HG02840 (cell line): ENCODE results near the gene GSG1L.

Experiments used
- ATAC-seq: cut with Tn5 transposase; IDR thresholded peaks from one replicate; pipeline ENCODE4 v1.9.1; 2021; ENCODE audit warnings: mild to moderate bottlenecking, moderate library complexity, moderate number of reproducible peaks; ENCODE audit not compliant: unreplicated experiment, low FRiP score

The GSG1L gene

DNA sequence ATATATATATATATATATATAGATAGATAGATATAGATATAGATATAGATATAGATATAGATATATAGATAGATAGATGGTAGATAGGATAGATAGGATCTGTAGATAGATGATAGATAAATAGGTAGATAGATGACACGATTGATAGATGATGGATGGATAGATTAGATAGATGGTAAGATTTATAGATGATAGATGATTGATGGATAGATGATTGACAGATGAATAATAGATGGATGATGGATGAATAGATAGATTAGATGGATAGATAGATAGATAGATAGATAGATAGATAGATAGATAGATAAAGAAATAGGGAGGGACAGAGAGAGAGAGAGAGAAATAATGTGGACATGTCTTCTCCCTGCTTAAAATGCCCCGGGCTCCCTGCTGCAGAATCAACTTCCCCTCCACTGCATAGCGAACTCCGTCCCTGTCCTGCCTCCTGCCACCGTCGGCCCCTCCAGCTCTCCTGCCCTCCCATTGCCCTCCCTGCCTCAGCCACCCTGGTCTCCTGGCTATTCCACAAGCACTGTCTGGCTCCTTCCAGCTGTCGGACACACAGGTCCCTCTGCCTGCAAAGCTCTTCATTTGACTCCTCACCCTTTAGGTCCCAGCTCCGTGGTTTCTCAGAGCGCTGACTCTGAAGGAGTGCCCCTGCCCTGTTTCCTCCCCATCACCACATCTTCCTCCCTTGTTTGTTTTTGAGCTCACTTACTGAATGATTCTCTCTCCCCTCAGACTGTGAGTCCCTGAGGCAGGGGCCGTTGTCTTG lies 259.6 kb downstream of the GSG1L start:
- no peak for ATAC-seq

DNA sequence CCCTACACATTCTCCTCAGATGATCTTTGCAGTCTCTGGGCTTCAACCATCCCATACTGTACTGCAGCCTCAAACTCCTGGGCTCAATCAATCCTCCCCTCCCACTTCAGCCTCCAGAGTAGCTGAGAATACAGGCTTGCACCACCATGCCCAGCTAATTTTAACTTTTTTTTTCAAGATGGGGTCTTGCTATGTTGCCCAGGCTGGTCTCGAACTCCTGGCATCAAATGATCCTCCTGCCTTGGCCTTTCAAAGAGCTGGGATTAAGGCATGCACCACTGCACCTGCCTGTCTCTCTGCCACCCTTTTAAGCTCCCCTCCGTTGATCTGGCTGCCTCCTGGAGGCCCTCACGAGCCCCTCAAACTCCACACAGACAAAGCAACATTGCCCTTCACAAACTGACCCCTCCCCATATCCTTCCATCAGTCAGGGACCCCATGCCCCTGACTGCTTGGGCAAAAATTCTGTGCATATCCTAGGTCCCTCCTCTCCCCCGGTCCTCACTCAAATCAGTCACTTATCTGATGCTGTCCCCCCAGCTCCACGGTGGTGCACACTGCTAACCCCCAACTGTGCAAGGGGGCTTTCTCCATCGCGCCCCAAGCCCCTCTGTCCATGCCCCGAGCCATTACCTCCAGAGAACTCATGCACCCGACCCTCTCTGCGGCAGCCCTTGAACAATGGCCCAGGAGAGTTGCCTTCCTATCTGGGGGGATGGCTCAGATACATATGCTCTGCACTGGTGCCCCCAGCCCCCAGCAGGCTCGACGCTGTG lies 260.7 kb downstream of the GSG1L start:
- ATAC-seq = no peak

GRCh38 chr16:27801289-27801945 lies 262.1 kb downstream of the GSG1L start:
- no peak for ATAC-seq

- no peak for ATAC-seq
These were observed 262.7 kb downstream of the GSG1L start for GRCh38 chr16:27800817-27801216.

DNA sequence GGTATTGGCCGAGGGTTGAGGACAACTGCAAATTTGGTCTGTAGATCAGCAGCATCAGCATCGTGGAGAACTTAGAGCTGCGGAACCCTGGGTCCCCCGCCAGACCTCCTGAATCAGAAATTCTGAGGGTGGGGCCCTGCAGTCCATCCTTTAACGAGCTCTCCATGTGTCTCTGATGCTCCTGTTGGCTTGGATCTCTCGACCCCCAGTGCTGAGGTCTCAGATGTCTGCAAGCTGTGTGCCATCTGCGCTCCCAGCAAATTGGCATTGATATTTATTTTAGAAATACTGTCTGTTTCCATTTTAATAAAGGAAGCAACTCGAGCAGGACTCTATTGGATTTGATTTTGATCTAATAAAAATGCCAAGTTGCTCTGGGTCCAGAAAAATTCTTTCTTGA lies 263.6 kb downstream of the GSG1L start:
- ATAC-seq = no peak

DNA sequence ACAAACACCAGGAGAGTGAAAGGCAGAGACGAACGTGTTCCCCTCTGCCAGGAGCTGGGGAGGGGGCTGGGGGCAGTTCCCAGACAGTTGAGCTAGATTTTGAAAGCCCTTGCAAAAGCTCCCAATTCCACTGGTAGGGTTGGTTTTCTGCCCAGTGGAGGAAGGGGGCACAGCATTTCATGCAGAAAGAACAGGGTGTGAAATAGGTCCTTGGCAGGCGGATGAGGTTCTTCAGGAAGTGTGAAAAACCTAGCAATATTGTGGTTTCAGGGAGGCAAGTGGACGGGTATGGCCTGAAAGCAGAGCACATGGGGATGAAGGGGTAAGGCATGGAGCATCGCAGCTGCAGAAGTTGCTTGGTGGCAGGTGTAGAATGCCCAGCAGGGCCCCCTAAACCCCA lies 265.3 kb downstream of the GSG1L start:
- no peak for ATAC-seq

- ATAC-seq = no peak
These were observed 267.4 kb downstream of the GSG1L start for GRCh38 chr16:27795992-27796614.

- ATAC-seq = no peak
These were observed 270.3 kb downstream of the GSG1L start for GRCh38 chr16:27793249-27793622.

- no peak for ATAC-seq
These were observed 270.8 kb downstream of the GSG1L start for GRCh38 chr16:27792486-27793248.

DNA sequence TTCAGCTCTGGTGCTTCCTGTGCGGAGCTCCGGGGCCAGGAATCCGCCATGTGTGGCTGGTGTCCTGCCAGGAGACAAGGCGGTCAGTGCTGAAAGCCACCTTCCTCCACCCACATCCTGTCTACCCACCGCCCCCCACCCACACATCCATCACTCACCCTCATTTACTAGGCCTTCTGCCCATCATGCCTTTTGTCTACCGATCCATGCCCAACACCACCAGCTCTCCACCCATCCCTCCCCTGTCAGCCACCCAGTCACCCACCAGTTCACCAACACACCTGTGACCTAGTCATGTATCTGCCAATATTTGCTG lies 272.2 kb downstream of the GSG1L start:
- ATAC-seq = no peak

DNA sequence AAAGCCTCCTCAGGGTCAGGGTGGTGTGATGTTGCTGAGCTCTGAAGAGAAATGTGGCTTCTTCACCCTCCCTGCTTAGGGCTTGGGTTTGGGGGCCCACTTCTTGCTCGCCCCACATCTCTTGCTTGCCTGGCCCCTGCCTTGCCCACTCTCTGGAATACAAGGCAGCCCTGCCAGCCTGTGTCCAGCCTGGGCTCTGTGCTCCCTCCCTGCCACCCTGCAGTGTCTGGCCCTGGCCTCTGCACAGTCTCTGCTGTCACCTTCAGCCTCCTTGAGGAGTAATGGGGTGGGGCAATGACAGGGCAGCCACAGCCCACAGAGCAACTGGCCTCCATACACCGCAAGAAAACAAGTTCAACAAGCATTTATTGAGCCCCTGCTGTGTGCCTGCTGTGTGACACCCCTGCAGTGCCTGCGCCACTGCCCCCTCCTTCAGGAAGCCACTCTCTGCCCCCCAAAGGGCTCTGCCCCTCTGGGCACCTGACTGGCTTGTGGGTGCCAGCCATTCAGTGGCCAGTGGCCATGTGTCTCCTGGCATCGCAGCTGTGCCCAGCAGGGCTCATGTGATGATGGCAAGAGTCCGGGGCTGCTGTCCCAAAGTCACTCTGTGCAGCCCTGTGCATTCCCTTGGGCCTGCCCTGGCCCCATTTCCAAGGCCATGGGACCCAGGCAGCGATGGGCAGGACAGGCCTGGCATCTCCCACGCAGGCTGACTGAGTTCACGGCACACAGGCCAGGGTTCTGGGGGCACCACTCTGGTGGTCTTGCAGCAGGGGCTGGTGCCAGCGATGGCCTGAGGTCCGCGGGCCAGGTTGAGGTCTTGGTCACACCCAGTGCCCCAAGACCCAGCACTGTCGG lies 272.7 kb downstream of the GSG1L start:
- ATAC-seq = no peak

DNA sequence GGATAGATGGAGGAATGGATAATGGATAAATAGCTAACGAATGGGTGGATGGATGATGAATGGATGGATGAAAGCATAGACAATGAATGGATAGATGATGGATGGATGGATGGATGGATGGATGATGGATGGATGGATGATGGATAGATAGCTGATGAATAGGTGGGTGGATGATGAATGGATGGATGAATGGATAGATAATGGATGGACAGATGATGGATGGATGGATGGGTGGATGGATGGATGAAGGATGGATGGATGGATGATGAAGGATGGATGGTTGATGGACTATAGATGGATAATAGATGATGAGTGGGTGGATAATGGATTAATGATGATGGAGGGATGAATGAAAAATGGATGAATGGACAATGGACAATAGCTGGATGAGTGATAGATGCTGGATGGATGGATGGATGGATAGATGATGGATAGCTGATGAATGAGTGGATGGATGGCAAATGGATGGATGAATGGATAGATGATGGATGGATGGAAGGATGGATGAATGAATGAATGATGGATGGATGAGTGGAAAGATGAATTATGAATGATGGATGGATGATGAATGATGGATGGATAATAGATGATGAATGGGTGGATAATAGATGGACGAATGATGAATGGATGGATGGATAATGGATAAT lies 273.8 kb downstream of the GSG1L start:
- ATAC-seq = no peak

DNA sequence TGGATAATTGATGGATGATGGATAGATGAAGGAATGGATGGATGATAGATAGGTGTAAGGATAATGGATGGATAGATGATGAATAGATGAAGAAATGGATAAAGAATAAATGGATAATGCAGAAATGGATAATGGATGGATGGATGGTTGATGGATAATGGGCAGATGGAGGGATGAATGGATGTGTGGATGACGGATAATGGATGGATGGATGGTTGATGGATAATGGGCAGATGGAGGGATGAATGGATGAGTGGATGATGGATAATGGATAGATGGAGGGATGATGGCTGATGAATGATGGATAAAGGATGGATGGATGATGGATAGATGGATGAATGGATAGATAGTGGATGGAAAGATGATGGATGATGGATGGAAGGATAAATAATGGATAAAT lies 274.4 kb downstream of the GSG1L start:
- no peak for ATAC-seq

DNA sequence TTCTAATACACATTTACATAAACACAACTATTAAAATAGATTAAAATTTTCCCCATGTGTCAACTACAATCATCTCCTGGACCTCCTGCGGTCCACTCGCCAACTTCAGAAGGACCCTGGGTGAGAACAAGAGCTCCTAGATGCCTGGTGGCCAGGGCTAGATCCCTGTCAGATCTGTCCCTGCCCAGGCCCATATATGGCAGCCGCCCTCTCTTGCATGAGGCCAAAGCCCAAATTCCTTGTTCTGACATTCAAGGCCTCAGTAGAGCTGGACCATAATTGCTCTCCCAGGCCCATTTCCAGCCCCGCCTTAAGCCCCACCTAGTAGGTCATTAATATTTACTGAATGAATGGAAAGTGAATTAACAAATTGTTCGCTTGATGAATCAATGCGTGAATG lies 275.8 kb downstream of the GSG1L start:
- no peak for ATAC-seq

- no peak for ATAC-seq
These were observed 276.4 kb downstream of the GSG1L start for GRCh38 chr16:27786923-27787625.

DNA sequence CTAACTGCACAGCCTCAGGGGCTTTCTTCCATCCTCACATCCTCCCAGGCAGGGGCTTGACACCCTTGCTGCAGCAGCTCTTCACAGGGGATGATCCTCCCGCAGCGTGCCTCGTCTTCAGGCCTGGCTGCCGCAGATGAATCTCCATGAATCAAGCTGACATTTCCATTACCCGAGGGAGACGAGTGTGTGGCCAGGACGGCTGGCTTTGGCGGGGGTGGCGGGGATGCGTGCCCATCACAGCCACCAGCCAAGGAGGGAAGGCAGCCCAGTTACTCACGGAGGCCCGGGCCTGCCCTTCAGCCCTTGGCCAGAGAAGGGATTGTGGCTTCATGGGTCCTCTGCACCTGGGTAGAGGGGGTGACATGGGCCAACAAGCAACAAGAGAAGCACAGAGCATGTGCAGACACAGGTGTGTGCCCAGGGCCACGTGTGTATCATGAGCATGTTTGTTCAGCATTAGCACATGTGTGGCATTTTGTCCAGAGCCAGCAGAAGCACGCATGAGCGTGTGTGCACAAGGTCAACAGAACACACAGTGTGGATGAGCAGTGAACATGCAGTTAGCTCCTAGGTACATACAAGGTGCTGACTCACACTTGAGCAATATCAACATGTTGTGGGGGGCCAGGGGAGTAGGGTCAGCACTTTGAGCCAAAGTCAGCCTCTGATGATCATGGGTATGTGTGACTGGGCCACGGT lies 277.1 kb downstream of the GSG1L start:
- ATAC-seq = no peak

GRCh38 chr16:27785307-27785678 lies 278.2 kb downstream of the GSG1L start:
- ATAC-seq = no peak
